ENCODE data around the gene RNF182.
"Not testable (repeated sequence)": the region's sequence is repeated elsewhere in the genome, so short reads cannot be mapped to it uniquely, and the experiment has no call there.

Gene RNF182

GRCh38 chr6:14018559-14018958 is 93.8 kb downstream of the RNF182 start:
- H2BK15ac ChIP-seq (ENCODE audit: low read length); H4K8ac ChIP-seq (ENCODE audit: low read depth, low read length); H2BK5ac ChIP-seq (ENCODE audit: low read length); H3K14ac ChIP-seq (ENCODE audit: low read length); H2BK12ac ChIP-seq (ENCODE audit: low read length); H2BK120ac ChIP-seq (ENCODE audit: low read depth, low read length); H3K4ac ChIP-seq (ENCODE audit: low read length); H4K91ac ChIP-seq (ENCODE audit: low read depth, low read length, poor library complexity); H2AFZ ChIP-seq (ENCODE audit: low read length); H3K79me1 ChIP-seq (ENCODE audit: low read depth, low read length); H3K27me3 ChIP-seq (ENCODE audit: control insufficient read depth in 3 of 3, insufficient read depth in 3 of 3, low read depth in 1 of 3, low read length in 3 of 3); H3K18ac ChIP-seq (ENCODE audit: low read length); H3K4me3 ChIP-seq (ENCODE audit: low read length in 2 of 2); H3K23ac ChIP-seq (ENCODE audit: low read depth, low read length, poor library complexity); H3K9me3 ChIP-seq (replicated peaks in 1 of 2; ENCODE audit: control insufficient read depth in 2 of 2, insufficient read depth in 1 of 2, low read depth in 1 of 2, low read length in 2 of 2); H3K27ac ChIP-seq (replicated peaks; ENCODE audit: low read length); H3K9ac ChIP-seq (ENCODE audit: low read depth, low read length, poor library complexity); H2AK5ac ChIP-seq (ENCODE audit: low read depth, low read length); DNase-seq (ENCODE audit: low spot score); H3K36me3 ChIP-seq (replicated peaks in 1 of 2; ENCODE audit: control insufficient read depth in 2 of 2, insufficient read depth in 2 of 2, low read length in 2 of 2): not testable (repeated sequence)
- Histone ChIP-seq H3K4me1 (ENCODE audit: control insufficient read depth in 2 of 2, insufficient read depth in 1 of 2, low read depth in 1 of 2, low read length in 2 of 2) (peaks cover 0 to 22% of the 10 kb centered on the region in 2 donors), H3K4me2 (ENCODE audit: insufficient read depth, low read length, poor library complexity, severe bottlenecking) (peak overlapping the region; percentile 52)
- WGBS, 2 donors (ENCODE audit: extremely low coverage in 2 of 2, insufficient read length in 2 of 2, insufficient replicate concordance in 1 of 2): no CpG with 5 or more reads among the region's 6 CpGs

- Histone ChIP-seq H2BK5ac (ENCODE audit: low read length) (no peak overlapping the region), H3K4ac (ENCODE audit: low read length) (no peak overlapping the region), H3K9me3 (replicated peaks in 1 of 2; ENCODE audit: control insufficient read depth in 2 of 2, insufficient read depth in 1 of 2, low read depth in 1 of 2, low read length in 2 of 2) (no peaks in the 10 kb centered on the region), H3K36me3 (replicated peaks in 1 of 2; ENCODE audit: control insufficient read depth in 2 of 2, insufficient read depth in 2 of 2, low read length in 2 of 2) (no peaks in the 10 kb centered on the region), H3K4me1 (ENCODE audit: control insufficient read depth in 2 of 2, insufficient read depth in 1 of 2, low read depth in 1 of 2, low read length in 2 of 2) (peaks cover 0 to 29% of the 10 kb centered on the region in 2 donors), H3K4me2 (ENCODE audit: insufficient read depth, low read length, poor library complexity, severe bottlenecking) (no peak overlapping the region), H3K27me3 (ENCODE audit: control insufficient read depth in 3 of 3, insufficient read depth in 3 of 3, low read depth in 1 of 3, low read length in 3 of 3) (peaks cover 0 to 14% (median 0%) of the 10 kb centered on the region in 3 experiments), H2BK15ac (ENCODE audit: low read length) (no peak overlapping the region), H3K18ac (ENCODE audit: low read length) (no peak overlapping the region), H2AK5ac (ENCODE audit: low read depth, low read length) (no peak overlapping the region), H3K79me1 (ENCODE audit: low read depth, low read length) (no peaks in the 10 kb centered on the region), H3K4me3 (ENCODE audit: low read length in 2 of 2) (no peak overlapping the region), H2AFZ (ENCODE audit: low read length) (no peak overlapping the region), H3K27ac (replicated peaks; ENCODE audit: low read length) (no peak overlapping the region), H4K8ac (ENCODE audit: low read depth, low read length) (no peak overlapping the region), H3K9ac (ENCODE audit: low read depth, low read length, poor library complexity) (no peak overlapping the region), H2BK120ac (ENCODE audit: low read depth, low read length) (no peak overlapping the region), H4K91ac (ENCODE audit: low read depth, low read length, poor library complexity) (no peak overlapping the region), H3K14ac (ENCODE audit: low read length) (no peak overlapping the region), H3K23ac (ENCODE audit: low read depth, low read length, poor library complexity) (no peak overlapping the region), H2BK12ac (ENCODE audit: low read length) (no peak overlapping the region)
- DNase-seq (ENCODE audit: low spot score): no peak
- WGBS, 2 donors (ENCODE audit: extremely low coverage in 2 of 2, insufficient read length in 2 of 2, insufficient replicate concordance in 1 of 2): no CpG with 5 or more reads among the region's 2 CpGs
Measured at GRCh38 chr6:14020551-14020950, 95.8 kb downstream of the RNF182 start.

GRCh38 chr6:14021449-14021848 is 96.7 kb downstream of the RNF182 start:
- Histone ChIP-seq H2BK120ac (ENCODE audit: low read depth, low read length) (no peak overlapping the region), H2BK5ac (ENCODE audit: low read length) (no peak overlapping the region), H4K8ac (ENCODE audit: low read depth, low read length) (no peak overlapping the region), H3K27ac (replicated peaks; ENCODE audit: low read length) (no peak overlapping the region), H2BK15ac (ENCODE audit: low read length) (no peak overlapping the region), H3K27me3 (ENCODE audit: control insufficient read depth in 3 of 3, insufficient read depth in 3 of 3, low read depth in 1 of 3, low read length in 3 of 3) (peaks cover 0 to 15% (median 0%) of the 10 kb centered on the region in 3 experiments), H3K4me1 (ENCODE audit: control insufficient read depth in 2 of 2, insufficient read depth in 1 of 2, low read depth in 1 of 2, low read length in 2 of 2) (peaks cover 0 to 22% of the 10 kb centered on the region in 2 donors), H3K79me1 (ENCODE audit: low read depth, low read length) (no peaks in the 10 kb centered on the region), H2AK5ac (ENCODE audit: low read depth, low read length) (no peak overlapping the region), H3K9me3 (replicated peaks in 1 of 2; ENCODE audit: control insufficient read depth in 2 of 2, insufficient read depth in 1 of 2, low read depth in 1 of 2, low read length in 2 of 2) (no peaks in the 10 kb centered on the region), H3K4me3 (ENCODE audit: low read length in 2 of 2) (no peak overlapping the region), H2AFZ (ENCODE audit: low read length) (no peak overlapping the region), H4K91ac (ENCODE audit: low read depth, low read length, poor library complexity) (no peak overlapping the region), H3K4me2 (ENCODE audit: insufficient read depth, low read length, poor library complexity, severe bottlenecking) (no peak overlapping the region), H2BK12ac (ENCODE audit: low read length) (no peak overlapping the region), H3K36me3 (replicated peaks in 1 of 2; ENCODE audit: control insufficient read depth in 2 of 2, insufficient read depth in 2 of 2, low read length in 2 of 2) (no peaks in the 10 kb centered on the region), H3K18ac (ENCODE audit: low read length) (no peak overlapping the region), H3K9ac (ENCODE audit: low read depth, low read length, poor library complexity) (no peak overlapping the region), H3K14ac (ENCODE audit: low read length) (no peak overlapping the region), H3K4ac (ENCODE audit: low read length) (no peak overlapping the region), H3K23ac (ENCODE audit: low read depth, low read length, poor library complexity) (no peak overlapping the region)
- no peak for DNase-seq (ENCODE audit: low spot score)
- no CpG with 5 or more reads among the region's 4 CpGs for WGBS, 2 donors (ENCODE audit: extremely low coverage in 2 of 2, insufficient read length in 2 of 2, insufficient replicate concordance in 1 of 2)

GRCh38 chr6:14022673-14023072 is 97.9 kb downstream of the RNF182 start:
- H3K4me1 ChIP-seq (ENCODE audit: control insufficient read depth in 2 of 2, insufficient read depth in 1 of 2, low read depth in 1 of 2, low read length in 2 of 2): peaks cover 0 to 18% of the 10 kb centered on the region in 2 donors
- H2BK12ac ChIP-seq (ENCODE audit: low read length): no peak overlapping the region
- H3K27me3 ChIP-seq (ENCODE audit: control insufficient read depth in 3 of 3, insufficient read depth in 3 of 3, low read depth in 1 of 3, low read length in 3 of 3): peaks cover 0 to 19% (median 0%) of the 10 kb centered on the region in 3 experiments
- H2AFZ ChIP-seq (ENCODE audit: low read length): no peak overlapping the region
- H3K27ac ChIP-seq (replicated peaks; ENCODE audit: low read length): no peak overlapping the region
- no peak overlapping the region for H4K91ac ChIP-seq (ENCODE audit: low read depth, low read length, poor library complexity)
- no peak overlapping the region for H2BK5ac ChIP-seq (ENCODE audit: low read length)
- no peak overlapping the region for H2BK15ac ChIP-seq (ENCODE audit: low read length)
- no peak overlapping the region for H3K18ac ChIP-seq (ENCODE audit: low read length)
- no peak overlapping the region for H3K14ac ChIP-seq (ENCODE audit: low read length)
- whole genome bisulfite sequencing, 2 donors (ENCODE audit: extremely low coverage in 2 of 2, insufficient read length in 2 of 2, insufficient replicate concordance in 1 of 2): no CpG with 5 or more reads among the region's 5 CpGs
- no peak overlapping the region for H3K4ac ChIP-seq (ENCODE audit: low read length)
- no peak overlapping the region for H4K8ac ChIP-seq (ENCODE audit: low read depth, low read length)
- H3K36me3 ChIP-seq (replicated peaks in 1 of 2; ENCODE audit: control insufficient read depth in 2 of 2, insufficient read depth in 2 of 2, low read length in 2 of 2): no peaks in the 10 kb centered on the region
- no peak overlapping the region for H2BK120ac ChIP-seq (ENCODE audit: low read depth, low read length)
- no peaks in the 10 kb centered on the region for H3K9me3 ChIP-seq (replicated peaks in 1 of 2; ENCODE audit: control insufficient read depth in 2 of 2, insufficient read depth in 1 of 2, low read depth in 1 of 2, low read length in 2 of 2)
- no peak overlapping the region for H3K23ac ChIP-seq (ENCODE audit: low read depth, low read length, poor library complexity)
- no peak overlapping the region for H3K4me2 ChIP-seq (ENCODE audit: insufficient read depth, low read length, poor library complexity, severe bottlenecking)
- no peak overlapping the region for H3K9ac ChIP-seq (ENCODE audit: low read depth, low read length, poor library complexity)
- DNase-seq (ENCODE audit: low spot score): no peak
- H3K4me3 ChIP-seq (ENCODE audit: low read length in 2 of 2): no peak overlapping the region
- no peak overlapping the region for H2AK5ac ChIP-seq (ENCODE audit: low read depth, low read length)
- H3K79me1 ChIP-seq (ENCODE audit: low read depth, low read length): no peaks in the 10 kb centered on the region

Data from neuronal stem cell (in vitro differentiated cells).